HEK293 (cell line): Measurements from ENCODE around the gene MALT1.

Source experiments
- CTCF ChIP-seq: fragments of 450-650 bp; formaldehyde crosslinking; IDR thresholded peaks from 2 replicates; pipeline ENCODE4 v1.5.1; 2016; ENCODE audit warnings: missing biosample characterization, missing genetic modification characterization
- REST ChIP-seq: fragments of 450-650 bp; formaldehyde crosslinking; IDR thresholded peaks from 2 replicates; pipeline ENCODE4 v1.5.1; 2016; ENCODE audit warnings: missing biosample characterization, missing genetic modification characterization
- SP2 ChIP-seq: fragments of 450-650 bp; formaldehyde crosslinking; IDR thresholded peaks from 2 replicates; pipeline ENCODE4 v1.5.1; 2016; ENCODE audit warnings: missing biosample characterization, missing genetic modification characterization
- ZBTB1 ChIP-seq: fragments of 450-650 bp; formaldehyde crosslinking; IDR thresholded peaks from 2 replicates; pipeline ENCODE4 v1.5.1; 2016; ENCODE audit warnings: missing biosample characterization, missing genetic modification characterization
- ZBTB8A ChIP-seq: fragments of 450-650 bp; formaldehyde crosslinking; IDR thresholded peaks from 2 replicates; pipeline ENCODE4 v1.5.1; 2016; ENCODE audit warnings: missing biosample characterization, missing genetic modification characterization
- ZFP37 ChIP-seq: fragments of 450-650 bp; formaldehyde crosslinking; IDR thresholded peaks from 2 replicates; pipeline ENCODE4 v1.5.1; 2016; ENCODE audit warnings: missing biosample characterization, missing genetic modification characterization
- ZNF155 ChIP-seq: fragments of 450-650 bp; formaldehyde crosslinking; IDR thresholded peaks from 2 replicates; pipeline ENCODE4 v1.5.1; 2016; ENCODE audit warnings: missing biosample characterization, missing genetic modification characterization
- ZNF501 ChIP-seq: fragments of 450-650 bp; formaldehyde crosslinking; IDR thresholded peaks from 2 replicates; pipeline ENCODE4 v1.5.1; 2016; ENCODE audit warnings: missing biosample characterization, missing genetic modification characterization
- TF ChIP-seq, protein P1 (sequence below): fragments of 450-650 bp; formaldehyde crosslinking; IDR thresholded peaks from 2 replicates; pipeline ENCODE4 v1.5.1; 2016; ENCODE audit warnings: missing biosample characterization, missing genetic modification characterization, low read depth
- TF ChIP-seq, protein P2 (sequence below): fragments of 450-650 bp; formaldehyde crosslinking; IDR thresholded peaks from 2 replicates; pipeline ENCODE4 v1.5.1; 2017; ENCODE audit warnings: missing biosample characterization, mild to moderate bottlenecking, missing genetic modification characterization, moderate library complexity

GRCh38 chr18:58660915-58661314 lies 10.3 kb upstream of the MALT1 start:
- TF ChIP-seq SP2 (tag by site-specific recombination): no peak
- no peak for TF ChIP-seq CTCF (tag by site-specific recombination)
- TF ChIP-seq, protein P1, sequence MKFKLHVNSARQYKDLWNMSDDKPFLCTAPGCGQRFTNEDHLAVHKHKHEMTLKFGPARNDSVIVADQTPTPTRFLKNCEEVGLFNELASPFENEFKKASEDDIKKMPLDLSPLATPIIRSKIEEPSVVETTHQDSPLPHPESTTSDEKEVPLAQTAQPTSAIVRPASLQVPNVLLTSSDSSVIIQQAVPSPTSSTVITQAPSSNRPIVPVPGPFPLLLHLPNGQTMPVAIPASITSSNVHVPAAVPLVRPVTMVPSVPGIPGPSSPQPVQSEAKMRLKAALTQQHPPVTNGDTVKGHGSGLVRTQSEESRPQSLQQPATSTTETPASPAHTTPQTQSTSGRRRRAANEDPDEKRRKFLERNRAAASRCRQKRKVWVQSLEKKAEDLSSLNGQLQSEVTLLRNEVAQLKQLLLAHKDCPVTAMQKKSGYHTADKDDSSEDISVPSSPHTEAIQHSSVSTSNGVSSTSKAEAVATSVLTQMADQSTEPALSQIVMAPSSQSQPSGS (tag by site-specific recombination): no peak
- TF ChIP-seq ZNF155: no peak
- TF ChIP-seq ZFP37 (tag by site-specific recombination): no peak
- TF ChIP-seq, protein P2, sequence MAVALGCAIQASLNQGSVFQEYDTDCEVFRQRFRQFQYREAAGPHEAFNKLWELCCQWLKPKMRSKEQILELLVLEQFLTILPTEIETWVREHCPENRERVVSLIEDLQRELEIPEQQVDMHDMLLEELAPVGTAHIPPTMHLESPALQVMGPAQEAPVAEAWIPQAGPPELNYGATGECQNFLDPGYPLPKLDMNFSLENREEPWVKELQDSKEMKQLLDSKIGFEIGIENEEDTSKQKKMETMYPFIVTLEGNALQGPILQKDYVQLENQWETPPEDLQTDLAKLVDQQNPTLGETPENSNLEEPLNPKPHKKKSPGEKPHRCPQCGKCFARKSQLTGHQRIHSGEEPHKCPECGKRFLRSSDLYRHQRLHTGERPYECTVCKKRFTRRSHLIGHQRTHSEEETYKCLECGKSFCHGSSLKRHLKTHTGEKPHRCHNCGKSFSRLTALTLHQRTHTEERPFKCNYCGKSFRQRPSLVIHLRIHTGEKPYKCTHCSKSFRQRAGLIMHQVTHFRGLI: no peak
- TF ChIP-seq REST (tag by site-specific recombination): no peak
- TF ChIP-seq ZBTB8A (tag by site-specific recombination): no peak
- TF ChIP-seq ZNF501 (tag by site-specific recombination): no peak
- TF ChIP-seq ZBTB1: no peak
